BE2C (cell line): ENCODE data around the gene ZRSR2.
A peak's percentile ranks its signal among the peaks of the same experiment; 100 is the strongest.

Experiments used
- DNase-seq: peaks from one replicate; pipeline ENCODE4 v3.0.0-alpha.2; 2020
- H3K27me3 ChIP-seq: fragments of 250-450 bp; sonication (Bioruptor Pico); 2 replicates; pipeline ENCODE4 v1.5.1; 2020; ENCODE audit warnings: mild to moderate bottlenecking
- H3K36me3 ChIP-seq: fragments of 250-450 bp; sonication (Bioruptor Pico); 2 replicates; pipeline ENCODE4 v1.5.1; 2020; ENCODE audit warnings: mild to moderate bottlenecking
- H3K4me1 ChIP-seq: fragments of 250-450 bp; sonication (Bioruptor Pico); 2 replicates; pipeline ENCODE4 v1.5.1; 2020
- H3K4me3 ChIP-seq: 2 replicates; pipeline ENCODE4 v1.5.1; 2011; ENCODE audit warnings: low read depth, low read length
- H3K9me3 ChIP-seq: fragments of 250-450 bp; sonication (Bioruptor Pico); 2 replicates; pipeline ENCODE4 v1.5.1; 2020
- TF ChIP-seq, protein P1 (sequence below): IDR thresholded peaks from 2 replicates; pipeline ENCODE4 v1.5.1; 2012; ENCODE audit warnings: mild to moderate bottlenecking, low read depth, low read length

ZRSR2 gene

DNA sequence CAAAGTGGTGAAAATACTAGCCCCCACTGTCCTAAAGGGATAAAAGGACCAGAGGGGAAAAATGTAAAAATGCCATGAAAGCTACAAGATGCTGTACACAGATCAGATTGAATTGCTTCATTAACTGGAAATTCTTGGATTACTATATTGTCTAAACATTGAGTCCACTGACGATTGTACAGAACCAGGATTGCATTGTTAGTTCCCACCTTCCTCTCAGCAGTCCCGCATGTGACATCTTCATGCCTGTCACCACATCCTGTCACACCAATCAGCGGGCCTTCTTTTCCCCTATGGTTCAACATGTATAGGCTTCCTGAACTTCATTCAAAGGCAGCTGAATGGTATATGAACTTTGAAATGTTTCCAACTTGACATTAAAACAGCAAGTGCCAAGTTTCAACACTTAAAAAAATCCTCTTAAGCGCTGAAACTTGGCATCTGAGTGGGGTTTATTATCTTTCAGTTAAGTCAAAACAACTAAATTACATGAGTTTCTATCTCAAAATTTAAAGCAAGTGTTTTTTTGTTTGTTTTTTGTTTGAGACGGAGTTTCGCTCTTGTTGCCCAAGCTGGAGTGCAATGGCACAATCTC is 24.6 kb downstream of the ZRSR2 start:
- Histone ChIP-seq H3K4me1 (no peaks in the 10 kb centered on the region), H3K9me3 (no peaks in the 10 kb centered on the region), H3K4me3 (no peak overlapping the region), H3K27me3 (no peaks in the 10 kb centered on the region), H3K36me3 (no peaks in the 10 kb centered on the region)
- TF ChIP-seq, protein P1, sequence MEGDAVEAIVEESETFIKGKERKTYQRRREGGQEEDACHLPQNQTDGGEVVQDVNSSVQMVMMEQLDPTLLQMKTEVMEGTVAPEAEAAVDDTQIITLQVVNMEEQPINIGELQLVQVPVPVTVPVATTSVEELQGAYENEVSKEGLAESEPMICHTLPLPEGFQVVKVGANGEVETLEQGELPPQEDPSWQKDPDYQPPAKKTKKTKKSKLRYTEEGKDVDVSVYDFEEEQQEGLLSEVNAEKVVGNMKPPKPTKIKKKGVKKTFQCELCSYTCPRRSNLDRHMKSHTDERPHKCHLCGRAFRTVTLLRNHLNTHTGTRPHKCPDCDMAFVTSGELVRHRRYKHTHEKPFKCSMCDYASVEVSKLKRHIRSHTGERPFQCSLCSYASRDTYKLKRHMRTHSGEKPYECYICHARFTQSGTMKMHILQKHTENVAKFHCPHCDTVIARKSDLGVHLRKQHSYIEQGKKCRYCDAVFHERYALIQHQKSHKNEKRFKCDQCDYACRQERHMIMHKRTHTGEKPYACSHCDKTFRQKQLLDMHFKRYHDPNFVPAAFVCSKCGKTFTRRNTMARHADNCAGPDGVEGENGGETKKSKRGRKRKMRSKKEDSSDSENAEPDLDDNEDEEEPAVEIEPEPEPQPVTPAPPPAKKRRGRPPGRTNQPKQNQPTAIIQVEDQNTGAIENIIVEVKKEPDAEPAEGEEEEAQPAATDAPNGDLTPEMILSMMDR: no peak
- DNase-seq: no peak

DNA sequence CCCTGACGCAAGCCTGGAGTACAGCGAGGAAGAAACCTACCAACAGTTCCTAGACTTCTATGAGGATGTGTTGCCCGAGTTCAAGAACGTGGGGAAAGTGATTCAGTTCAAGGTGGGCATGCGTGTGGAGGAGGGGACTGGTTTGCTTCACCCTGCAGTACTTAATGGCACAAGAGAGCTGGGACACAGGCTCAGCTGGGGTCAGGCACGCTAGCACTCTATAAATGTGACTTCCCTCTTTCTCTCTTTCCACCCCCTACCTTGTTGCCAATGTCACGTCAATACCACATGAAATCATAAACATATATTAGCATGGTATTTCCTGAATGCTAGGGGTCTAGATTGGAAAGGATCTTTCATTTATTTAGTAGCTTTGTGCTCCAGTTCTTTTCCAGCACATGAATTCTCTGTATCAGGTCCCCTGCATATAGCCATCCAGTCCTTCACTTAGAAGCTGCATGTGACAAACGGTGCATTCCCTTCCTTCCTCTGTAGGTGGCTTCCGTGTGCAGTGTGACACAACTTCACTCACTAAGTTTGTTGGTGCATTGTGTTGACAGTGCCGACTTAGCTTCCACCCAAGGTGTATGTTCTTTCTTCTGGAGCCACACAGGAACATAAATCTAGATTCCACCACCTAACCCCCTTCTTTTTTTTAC is 25.6 kb downstream of the ZRSR2 start:
- peak; percentile 22 for DNase-seq
- no peaks in the 10 kb centered on the region for H3K9me3 ChIP-seq
- TF ChIP-seq, protein P1: peak; percentile 55
- no peaks in the 10 kb centered on the region for H3K4me1 ChIP-seq
- no peak overlapping the region for H3K4me3 ChIP-seq
- H3K27me3 ChIP-seq: no peaks in the 10 kb centered on the region
- no peaks in the 10 kb centered on the region for H3K36me3 ChIP-seq

- Histone ChIP-seq H3K9me3 (no peaks in the 10 kb centered on the region), H3K4me3 (no peak overlapping the region), H3K4me1 (no peaks in the 10 kb centered on the region), H3K36me3 (no peaks in the 10 kb centered on the region), H3K27me3 (no peaks in the 10 kb centered on the region)
- DNase-seq: no peak
- TF ChIP-seq, protein P1: no peak
Measured at GRCh38 chrX:15816438-15816809, 26.1 kb downstream of the ZRSR2 start.

- Histone ChIP-seq H3K36me3 (no peaks in the 10 kb centered on the region), H3K9me3 (no peaks in the 10 kb centered on the region), H3K27me3 (no peaks in the 10 kb centered on the region), H3K4me3 (no peak overlapping the region), H3K4me1 (no peaks in the 10 kb centered on the region)
- TF ChIP-seq, protein P1: no peak
- DNase-seq: no peak
Measured at GRCh38 chrX:15816886-15817285, 26.6 kb downstream of the ZRSR2 start.

- Histone ChIP-seq H3K4me3 (no peak overlapping the region), H3K27me3 (no peaks in the 10 kb centered on the region), H3K4me1 (no peaks in the 10 kb centered on the region), H3K9me3 (no peaks in the 10 kb centered on the region), H3K36me3 (no peaks in the 10 kb centered on the region)
- TF ChIP-seq, protein P1: no peak
- DNase-seq: no peak
Measured at GRCh38 chrX:15820106-15821073, 30.1 kb downstream of the ZRSR2 start.
